ENCODE measurements around the gene MOB1A. TPM values are rescaled to one million over a fixed set of nuclear protein-coding genes. Genes with fewer than 3 reads are reported as not detected.
A peak's percentile ranks its signal among the peaks of the same experiment; 100 is the strongest.
"Not testable (repeated sequence)": the region's sequence is repeated elsewhere in the genome, so short reads cannot be mapped to it uniquely, and the experiment has no call there.

The MOB1A gene
- 82.7 TPM for total RNA-seq

DNA sequence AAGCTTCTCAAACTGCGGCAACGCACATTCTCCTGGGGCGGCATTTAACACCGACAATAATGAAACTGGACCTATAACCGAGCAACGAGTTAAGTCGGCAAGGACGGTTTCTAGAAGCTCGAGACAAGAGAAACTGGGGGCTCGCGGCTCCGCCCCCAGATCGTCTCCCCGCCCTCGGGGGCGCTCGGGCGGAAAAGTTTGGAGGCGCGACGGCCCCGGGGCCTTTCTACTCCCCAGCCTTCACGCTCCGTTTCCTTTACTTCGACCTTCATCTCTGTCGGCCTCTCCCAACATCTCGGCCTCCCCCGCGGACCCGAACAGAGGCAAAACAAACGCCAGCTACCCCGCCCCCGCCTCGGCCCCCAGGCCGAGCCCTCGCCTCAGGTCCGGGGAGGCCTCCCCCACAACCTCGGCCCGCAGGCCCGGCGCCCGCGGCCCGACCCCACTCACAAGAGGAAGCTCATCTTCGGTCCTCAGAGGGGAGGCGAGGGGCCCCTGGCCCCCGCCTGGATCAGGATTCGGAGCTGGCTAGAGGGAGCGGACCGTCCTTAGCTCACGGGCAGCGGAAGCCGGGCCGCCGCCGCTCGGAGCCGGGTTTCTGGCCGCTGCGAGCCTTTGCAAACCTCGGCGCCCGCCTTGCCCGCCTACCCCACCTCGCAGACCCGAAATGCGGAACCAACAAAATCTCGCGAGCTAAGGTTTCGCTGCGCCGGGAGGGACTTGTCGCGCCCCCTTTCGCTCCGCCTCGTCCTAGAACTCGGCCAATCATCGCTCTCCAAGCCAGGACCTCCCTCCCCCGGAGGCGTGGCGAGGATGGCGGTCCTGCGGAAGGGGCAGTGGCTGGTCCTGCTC, at the start of gene MOB1A:
Gene MOB1A, minus strand, starts transcription at position 669 of the 852 bp plus-strand sequence. Its CDS starts 205 bp downstream, at position 464.
- peak; percentile 98 for DNase-seq (ENCODE audit: low spot score)
- intact Hi-C loops (cut with DNase I), result no loop called here
- ATAC-seq, result peak; percentile 99

DNA sequence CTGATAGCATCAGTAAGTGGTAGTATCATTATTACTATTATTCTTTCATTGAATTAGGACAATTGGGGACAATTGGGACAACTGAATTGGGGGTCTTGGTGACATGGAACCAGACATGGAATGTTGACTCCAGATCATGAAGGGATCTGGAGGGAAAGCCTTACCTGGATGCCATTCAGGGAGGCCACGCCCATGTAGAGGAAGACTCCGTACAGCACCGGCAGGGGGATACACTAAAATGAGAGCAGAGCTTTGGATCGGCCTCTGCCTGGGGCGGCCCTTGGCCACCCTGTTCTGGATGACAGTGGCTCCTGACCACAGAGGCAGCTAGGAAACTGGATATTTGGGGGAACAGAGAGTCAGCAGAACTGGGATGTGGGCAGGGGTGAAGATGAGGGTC, 49.0 kb upstream of the MOB1A start:
- ATAC-seq (no peak), DNase-seq (ENCODE audit: low spot score) (no peak)
- intact Hi-C loops (cut with DNase I), result loop anchor here (2.0 kb wide), 1 partner anchor 45 kb away; no protein-coding TSS in a partner anchor

DNA sequence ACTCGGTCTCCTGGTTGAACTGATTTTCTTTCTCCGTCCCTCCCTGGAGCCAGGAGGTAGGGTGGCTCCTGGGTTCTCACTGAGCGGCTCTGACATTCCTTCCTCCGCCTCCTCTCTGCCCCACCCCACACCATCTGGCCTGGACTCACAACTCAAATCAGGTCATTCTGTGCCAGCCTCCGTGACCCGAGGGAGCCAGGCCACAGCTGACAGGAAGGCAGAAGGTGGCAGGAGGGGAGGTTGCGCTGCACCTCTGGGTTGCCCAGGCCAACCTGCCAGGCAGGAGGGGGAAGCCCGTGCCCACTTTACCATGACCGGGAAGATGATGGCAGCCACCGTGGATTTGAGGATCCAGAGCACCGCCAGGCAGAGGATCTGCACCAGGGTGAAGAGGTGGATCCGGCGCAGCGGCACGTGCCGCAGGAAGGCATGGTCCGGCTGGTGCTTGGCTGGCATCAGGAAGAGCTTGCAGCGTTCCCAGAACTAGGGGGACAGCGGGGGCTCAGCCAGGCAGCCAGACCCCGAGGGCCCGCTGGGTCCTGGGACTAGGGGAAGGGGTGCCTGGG, 48.1 kb upstream of the MOB1A start:
- DNase-seq (ENCODE audit: low spot score) (no peak), ATAC-seq (no peak)
- intact Hi-C loops (cut with DNase I), result no loop called here

DNA sequence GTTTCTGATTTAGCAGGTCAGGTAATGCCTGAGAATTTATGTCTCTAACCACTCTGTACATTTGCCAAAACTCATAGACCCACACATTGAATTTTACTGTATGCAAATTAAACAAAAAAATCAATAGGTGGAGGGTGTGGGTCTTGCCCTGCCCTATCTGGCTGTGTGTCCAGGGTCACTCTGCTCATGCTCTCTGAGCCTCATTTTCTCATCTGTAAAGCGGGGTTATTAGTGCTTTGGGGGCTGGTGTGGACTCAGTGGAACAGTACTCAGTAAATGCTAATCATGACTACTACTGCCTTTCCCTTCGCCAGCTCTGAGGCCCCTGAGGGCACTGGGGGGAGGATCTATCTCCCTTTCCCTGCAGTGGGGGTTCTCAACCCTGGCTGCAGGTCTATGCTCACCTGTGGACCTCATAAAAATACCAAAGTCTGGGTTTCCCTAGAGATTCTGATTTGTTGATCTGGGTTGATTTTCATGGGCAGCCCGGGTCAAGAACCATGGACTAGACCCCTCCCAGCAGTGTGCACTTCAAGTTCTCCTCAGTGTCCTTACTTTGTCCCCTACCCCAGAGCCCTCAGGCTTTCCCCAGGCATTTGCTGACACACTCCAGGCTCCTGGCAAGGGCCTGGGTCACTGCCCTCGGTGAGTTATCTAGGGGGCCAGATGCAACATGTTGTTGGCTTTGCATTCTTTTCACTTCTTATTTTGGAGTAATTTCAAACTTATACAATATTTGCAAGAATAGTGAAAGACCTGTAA, 47.2 kb upstream of the MOB1A start:
- DNase-seq (ENCODE audit: low spot score) (no peak), ATAC-seq (no peak)
- intact Hi-C loops (cut with DNase I), result no loop called here

DNA sequence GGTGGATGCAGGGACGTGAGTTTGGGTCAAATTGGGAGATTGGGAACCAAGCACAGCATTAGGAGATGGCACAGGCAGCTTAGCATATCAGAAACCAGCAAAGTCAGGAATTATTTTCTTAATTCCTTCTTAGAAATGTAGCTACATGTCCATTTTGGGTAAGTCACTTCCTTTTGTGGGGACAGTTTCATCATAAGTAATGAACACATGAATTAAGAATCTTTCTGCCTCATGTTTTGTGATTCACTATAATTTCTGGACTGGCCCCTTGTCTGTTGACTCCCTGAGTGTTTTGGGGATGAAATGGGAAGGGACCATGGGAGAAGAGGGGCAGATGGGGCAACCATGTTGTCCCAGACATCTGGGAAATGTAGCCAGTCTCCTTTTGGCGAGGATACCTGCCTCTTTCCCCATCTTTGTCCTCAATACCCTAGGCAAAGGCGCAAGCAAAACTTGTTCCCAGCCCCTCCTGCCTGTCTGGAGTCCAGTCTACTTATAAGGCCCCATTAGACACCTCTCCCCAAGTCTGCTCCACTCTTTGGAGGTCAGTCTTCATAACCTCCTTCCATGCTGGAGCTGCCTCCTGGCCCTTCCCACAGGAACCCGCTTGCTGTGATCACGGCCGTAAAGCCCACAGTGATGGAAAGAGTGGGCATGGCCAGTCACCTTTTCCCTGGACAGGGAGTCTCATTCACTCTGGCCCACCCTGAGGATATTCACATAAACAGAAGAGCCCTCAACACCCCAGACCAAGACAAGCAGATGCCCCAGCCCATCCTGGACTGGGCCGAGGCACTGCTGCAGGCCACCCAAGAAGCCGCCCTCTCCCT, 45.5 kb upstream of the MOB1A start:
- ATAC-seq (no peak), DNase-seq (ENCODE audit: low spot score) (no peak)

DNA sequence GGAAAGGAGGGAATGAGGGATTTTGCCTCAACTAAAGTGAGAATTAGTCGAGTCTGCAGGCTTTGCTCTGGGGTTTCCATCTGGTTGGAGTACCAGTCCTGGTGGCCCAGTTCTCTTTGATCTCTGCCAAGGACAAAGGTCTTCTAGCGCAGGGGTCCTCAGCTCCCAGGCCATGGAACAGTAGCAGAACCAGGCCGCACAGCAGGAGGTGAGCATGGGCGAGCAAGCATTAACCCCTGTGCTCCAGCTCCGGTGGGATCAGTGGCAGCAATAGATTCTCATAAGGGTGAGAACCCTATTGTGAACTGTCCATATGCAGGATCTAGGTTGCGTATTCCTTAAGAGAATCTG, 43.6 kb upstream of the MOB1A start:
- intact Hi-C loops (cut with DNase I), result no loop called here
- ATAC-seq (no peak), DNase-seq (ENCODE audit: low spot score) (no peak)

More for the DNA sequence above, 45.5 kb upstream of the MOB1A start:
- intact Hi-C loops (cut with DNase I), result no loop called here

DNA sequence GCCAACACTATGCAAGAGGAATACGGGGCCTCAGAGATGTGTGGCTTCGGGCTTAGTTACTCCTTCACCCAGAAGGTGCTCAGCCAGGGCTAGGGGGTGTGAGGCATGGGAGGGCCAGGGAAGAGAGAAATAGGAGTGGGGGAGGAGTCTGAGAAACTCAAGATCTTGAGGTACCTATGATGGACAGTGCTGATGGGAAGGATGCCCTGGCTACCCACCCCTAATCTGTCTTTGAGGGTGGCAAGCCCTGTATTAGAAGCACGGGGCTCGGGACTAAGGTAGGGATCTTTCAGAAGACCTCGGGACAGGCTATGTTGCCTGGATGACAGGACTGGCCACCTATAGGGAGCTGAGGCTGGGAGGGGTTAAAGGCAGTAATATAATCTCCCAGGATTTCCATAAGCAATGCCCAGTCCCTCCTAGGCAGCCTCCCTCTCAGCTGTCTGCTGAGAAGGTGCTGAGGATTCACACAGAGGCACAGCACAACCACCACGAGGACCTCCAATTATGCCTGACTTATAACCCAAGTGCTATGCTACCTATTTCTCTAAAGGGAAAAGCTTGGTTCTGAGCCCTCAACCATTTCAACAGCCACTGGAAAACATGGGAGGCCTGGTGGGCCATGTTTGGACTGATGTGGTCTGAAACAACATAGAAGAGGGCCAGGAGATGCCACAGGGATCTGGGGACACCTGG, 43.1 kb upstream of the MOB1A start:
- DNase-seq (ENCODE audit: low spot score) (no peak), ATAC-seq (no peak)

DNA sequence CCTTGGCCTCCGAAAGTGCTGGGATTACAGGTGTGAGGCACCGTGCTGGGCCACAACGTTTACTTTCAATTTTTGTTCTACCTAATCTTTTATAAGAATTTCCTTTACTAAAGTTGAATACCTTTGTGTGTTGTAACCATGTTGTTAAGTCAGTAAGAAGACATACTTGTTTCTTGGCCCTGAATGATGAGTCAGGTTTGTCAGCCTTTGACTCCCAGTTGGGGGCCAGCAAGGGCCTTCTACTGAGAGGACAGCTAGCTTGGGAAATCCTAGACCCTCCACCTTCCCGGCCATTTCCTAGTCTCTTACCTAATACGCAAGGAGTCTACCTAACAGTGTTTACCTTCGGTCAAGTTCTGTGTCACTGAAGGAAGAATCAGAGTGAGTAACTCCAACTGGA, 42.4 kb upstream of the MOB1A start:
- intact Hi-C loops (cut with DNase I), result no loop called here
- ATAC-seq, result no peak
- no peak for DNase-seq (ENCODE audit: low spot score)

More for the DNA sequence above, 43.1 kb upstream of the MOB1A start:
- intact Hi-C loops (cut with DNase I), result no loop called here

DNA sequence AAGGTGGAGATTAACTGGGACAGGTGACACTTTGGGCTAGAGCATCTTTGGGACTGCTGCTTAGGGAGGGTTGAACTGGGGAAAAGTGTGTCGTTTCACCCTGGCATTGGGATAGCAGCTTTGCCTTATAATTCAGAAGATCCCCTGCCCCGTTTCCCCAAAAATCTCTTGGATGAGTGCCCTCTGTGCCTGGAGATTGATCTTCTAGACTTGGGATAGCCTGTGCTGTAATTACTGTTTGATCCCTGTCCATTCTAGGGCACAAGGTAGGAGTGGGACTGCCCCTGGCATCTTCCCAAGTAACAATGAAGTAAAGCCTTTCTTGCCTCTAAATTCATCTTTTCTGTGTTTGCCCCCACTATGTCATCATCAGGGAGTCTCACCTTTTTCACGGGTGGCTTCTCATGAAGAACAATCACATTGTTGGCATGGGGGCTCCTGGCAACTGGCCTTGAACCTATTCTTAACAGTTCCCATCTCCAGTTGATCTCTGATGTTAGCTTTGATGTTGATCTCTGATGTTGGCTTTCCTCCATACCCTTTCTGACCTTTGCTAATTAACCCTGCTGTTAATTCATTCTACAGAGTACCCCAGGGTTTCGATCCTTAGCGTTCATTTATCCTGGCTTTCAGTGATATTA, 41.3 kb upstream of the MOB1A start:
- intact Hi-C loops (cut with DNase I), result no loop called here
- no peak for ATAC-seq
- DNase-seq (ENCODE audit: low spot score), result no peak

DNA sequence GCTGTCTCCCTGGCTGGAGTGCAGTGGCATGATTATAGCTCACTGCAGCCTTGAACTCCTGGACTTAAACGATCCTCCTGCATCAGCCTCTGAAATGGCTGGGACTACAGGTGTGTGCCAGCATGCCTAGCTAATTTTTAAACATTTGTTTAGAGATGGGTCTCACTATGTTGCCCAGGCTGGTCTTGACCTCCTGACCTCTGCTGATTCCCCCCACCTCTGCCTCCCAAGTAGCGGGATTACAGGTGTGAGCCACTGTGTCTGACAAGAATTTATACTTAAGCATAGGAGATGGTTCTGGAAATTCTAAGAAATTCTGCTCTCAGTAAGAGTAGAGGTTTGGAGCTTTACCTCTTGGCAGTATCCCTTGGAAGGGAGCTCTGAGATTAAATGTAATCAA, 38.0 kb upstream of the MOB1A start:
- no peak for DNase-seq (ENCODE audit: low spot score)
- intact Hi-C loops (cut with DNase I), result no loop called here

DNA sequence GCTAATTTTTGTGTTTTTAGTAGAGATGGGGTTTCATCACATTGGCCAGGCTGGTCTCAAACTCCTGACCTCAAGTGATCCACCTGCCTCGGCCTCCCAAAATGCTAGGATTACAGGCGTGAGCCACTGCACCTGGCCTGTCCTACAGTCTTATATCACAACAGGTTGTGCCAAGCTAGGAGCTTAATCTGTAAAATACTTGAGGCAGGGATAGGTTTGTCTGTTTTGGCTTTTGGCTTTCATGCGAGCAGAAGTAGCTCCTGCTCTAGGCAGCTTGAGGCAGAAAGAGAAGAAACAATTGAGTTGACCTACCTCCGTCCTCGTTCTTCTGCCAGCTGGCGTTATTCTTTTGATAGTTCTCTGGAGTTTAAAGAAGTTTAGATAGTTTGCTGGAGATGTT, 37.1 kb upstream of the MOB1A start:
- intact Hi-C loops (cut with DNase I); DNase-seq (ENCODE audit: low spot score); ATAC-seq: not testable (repeated sequence)

More for the DNA sequence above, 38.0 kb upstream of the MOB1A start:
- no peak for ATAC-seq

DNA sequence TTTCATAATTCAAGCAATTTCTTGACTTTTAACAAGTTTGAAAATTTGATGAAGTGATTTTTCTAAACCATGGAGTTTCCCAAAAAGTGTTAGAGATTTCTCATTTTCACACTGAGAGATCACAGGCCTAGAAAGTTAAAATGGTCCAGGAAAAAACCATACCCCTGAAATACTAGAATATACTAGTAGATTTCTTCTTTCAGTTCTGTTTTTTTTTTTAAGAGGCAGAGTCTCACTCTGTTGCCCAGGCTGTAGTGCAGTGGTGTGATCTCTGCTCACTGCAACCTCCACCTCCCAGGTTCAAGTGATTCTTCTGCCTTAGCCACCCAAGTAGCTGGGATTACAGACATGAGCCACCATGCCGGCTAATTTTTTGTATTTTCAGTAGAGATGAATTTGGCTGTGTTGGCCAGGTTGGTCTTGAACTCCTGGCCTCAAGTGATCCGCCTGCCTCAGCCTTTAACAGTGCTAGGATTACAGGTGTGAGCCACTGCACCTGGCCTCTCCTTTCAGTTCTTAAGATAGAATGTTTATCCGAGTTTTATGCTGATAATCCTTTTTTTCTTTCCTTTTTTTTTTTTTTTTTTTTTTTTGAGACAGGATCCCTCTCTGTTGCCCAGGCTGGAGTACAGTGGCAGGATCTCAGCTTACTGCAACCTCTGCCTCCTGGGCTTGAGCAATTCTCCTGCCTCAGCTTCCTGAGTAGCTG, 34.2 kb upstream of the MOB1A start:
- DNase-seq (ENCODE audit: low spot score) (no peak), ATAC-seq (no peak)
- intact Hi-C loops (cut with DNase I), result no loop called here

DNA sequence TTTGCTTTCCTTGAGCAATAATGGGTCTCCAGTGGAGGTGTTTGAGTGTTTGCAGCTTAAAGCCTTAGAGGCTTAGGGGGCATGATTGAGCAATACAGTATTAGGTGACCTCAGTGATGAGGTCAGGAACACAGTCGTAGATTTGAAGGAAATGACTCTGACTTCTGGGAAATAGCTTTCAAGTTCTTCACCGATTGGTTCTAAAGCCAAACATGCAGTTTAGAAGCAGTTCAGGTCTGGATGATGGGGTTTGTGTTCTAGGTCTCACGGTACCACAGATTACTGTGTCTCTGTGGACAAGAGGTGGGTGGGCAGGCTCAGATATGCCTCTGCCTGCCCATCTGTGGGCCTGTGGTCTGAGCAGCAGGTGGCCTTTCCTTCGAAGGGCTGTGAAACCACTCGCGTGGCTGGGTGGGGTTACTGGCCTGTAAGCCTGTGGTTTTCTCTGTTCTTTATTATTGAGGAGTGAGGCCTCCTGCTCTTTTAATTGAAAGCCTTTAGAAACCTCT, 27.6 kb upstream of the MOB1A start:
- intact Hi-C loops (cut with DNase I), result no loop called here
- peak; percentile 75 for ATAC-seq
- no peak for DNase-seq (ENCODE audit: low spot score)

DNA sequence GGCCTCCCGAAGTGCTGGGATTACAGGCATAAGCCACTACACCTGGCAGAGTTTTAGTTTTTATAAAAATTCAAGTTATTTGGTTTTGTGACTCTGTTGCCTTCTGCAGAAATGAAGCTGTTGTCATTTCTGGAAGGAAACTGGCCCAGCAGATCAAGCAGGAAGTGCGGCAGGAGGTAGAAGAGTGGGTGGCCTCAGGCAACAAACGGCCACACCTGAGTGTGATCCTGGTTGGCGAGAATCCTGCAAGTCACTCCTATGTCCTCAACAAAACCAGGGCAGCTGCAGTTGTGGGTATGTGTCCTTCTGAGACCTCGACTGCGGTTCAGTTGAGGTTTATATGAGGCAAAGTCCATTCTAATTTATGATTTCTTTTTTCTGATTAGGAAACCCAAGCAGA, 26.9 kb upstream of the MOB1A start:
- no peak for DNase-seq (ENCODE audit: low spot score)
- no peak for ATAC-seq

DNA sequence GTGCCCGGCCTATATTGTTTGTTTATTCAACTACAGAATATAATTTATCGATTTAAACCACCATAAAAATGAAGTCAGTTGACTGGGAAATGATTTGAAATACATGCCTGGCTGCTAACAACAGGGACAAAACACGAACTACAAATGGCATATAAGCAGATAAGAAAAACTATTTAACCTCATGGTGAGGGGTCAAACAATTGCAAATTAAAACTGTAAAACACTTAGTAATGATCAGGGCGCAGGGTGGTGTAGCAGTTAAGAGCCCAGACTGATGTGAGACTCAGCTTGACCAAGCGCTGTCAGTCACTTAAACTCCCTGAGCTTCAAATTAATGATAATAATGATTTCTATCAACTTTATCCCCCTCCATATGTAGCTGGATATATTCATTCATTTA, 26.4 kb upstream of the MOB1A start:
- DNase-seq (ENCODE audit: low spot score), result no peak
- no peak for ATAC-seq
- intact Hi-C loops (cut with DNase I), result no loop called here

More for the DNA sequence above, 26.9 kb upstream of the MOB1A start:
- intact Hi-C loops (cut with DNase I), result no loop called here

DNA sequence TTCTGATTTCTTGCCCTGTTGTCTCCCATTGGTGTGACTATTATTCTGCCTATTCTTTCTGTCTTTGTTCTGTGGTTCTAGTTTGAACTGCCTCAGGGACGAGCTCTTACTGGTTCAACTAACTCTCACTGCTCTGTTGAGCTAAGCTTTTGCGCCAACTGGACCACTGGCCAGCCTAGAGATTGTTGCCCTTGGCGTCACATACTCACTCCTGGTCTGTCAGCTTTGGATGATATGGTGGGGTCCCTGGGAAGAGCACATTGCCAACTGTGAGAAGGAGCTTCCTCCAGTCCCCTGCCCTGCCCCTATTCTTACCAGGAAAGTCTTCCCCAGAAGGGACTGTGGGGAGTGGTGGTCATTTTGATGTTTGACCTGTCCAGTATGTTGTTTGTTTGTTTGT, 25.8 kb upstream of the MOB1A start:
- intact Hi-C loops (cut with DNase I), result no loop called here
- no peak for ATAC-seq
- no peak for DNase-seq (ENCODE audit: low spot score)

DNA sequence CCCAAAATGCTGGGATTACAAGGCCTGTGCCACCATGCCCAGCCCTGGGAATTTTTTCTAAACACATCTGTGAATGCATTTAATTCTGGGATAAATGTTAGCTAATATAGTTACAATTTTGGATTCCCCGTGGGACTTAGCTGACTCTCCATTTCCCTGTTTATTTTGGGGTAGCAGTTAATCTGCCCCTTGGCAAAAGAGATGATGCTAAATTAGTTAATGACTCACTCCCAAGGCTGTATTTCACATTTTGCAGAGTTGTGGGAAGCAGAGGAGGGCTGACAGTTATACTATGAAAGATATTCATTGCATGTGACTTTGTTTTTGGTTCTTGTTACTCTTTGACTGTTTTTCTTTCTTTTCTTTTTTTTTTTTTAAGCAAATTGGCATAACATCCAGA, 22.9 kb upstream of the MOB1A start:
- intact Hi-C loops (cut with DNase I), result no loop called here
- no peak for DNase-seq (ENCODE audit: low spot score)
- peak; percentile 75 for ATAC-seq
